CD4-positive, alpha-beta memory T cell (primary cell): ENCODE measurements around the gene RASGRF2. TPM values are rescaled to one million over a fixed set of nuclear protein-coding genes. Genes with fewer than 3 reads are reported as not detected.

Experiments
- CTCF ChIA-PET: fragments of 350-600 bp; sonication (Branson Sonifier 250); formaldehyde crosslinking; loops from one replicate; lab custom pipeline; 2021; ENCODE audit warnings: inconsistent platforms; ENCODE audit not compliant: partially characterized antibody; lab: Charles Lee
- POLR2A ChIA-PET: fragments of 350-600 bp; sonication (Branson Sonifier 250); formaldehyde crosslinking; loops from one replicate; lab custom pipeline; 2021; ENCODE audit not compliant: partially characterized antibody; lab: Charles Lee
- DNase-seq, 5 donors: peaks; one replicate each; pipeline versions ENCODE4 v3.0.0 to v3.0.0-alpha.2; 2020 to 2022; ENCODE audit warnings: mixed read lengths in 1 of 5
- H3K27ac ChIP-seq: one replicate; pipeline ENCODE4 v1.7.0; 2013; ENCODE audit warnings: low read depth, low read length
- H3K27me3 ChIP-seq: 2 replicates; pipeline ENCODE4 v1.7.0; 2013; ENCODE audit warnings: mild to moderate bottlenecking, low read length, moderate library complexity; ENCODE audit not compliant: insufficient read depth
- H3K36me3 ChIP-seq: 2 replicates; pipeline ENCODE4 v1.7.0; 2013; ENCODE audit warnings: mild to moderate bottlenecking, low read length, moderate library complexity; ENCODE audit not compliant: insufficient read depth
- H3K4me1 ChIP-seq: 2 replicates; pipeline ENCODE4 v1.7.0; 2013; ENCODE audit warnings: mild to moderate bottlenecking, low read length, moderate library complexity; ENCODE audit not compliant: insufficient read depth
- H3K4me3 ChIP-seq, 2 donors: one replicate each; pipeline ENCODE4 v1.7.0; 2013; ENCODE audit warnings: low read length in 2 of 2, mild to moderate bottlenecking in 1 of 2
- H3K9me3 ChIP-seq, 2 donors: one replicate each; pipeline ENCODE4 v1.7.0; 2013; ENCODE audit warnings: low read length in 2 of 2, control low read depth in 1 of 2; ENCODE audit not compliant: control insufficient read depth in 1 of 2
- H3K27ac Mint-ChIP-seq, 7 donors: one replicate each; pipeline ENCODE4 v1.8.0; 2020 to 2021; ENCODE audit warnings: mixed read lengths in 7 of 7, mild to moderate bottlenecking in 6 of 7, inconsistent platforms in 3 of 7, moderate library complexity in 3 of 7
- H3K27me3 Mint-ChIP-seq, 2 donors: one replicate each; pipeline ENCODE4 v1.8.0; 2020 to 2021; ENCODE audit warnings: mixed read lengths in 2 of 2
- H3K36me3 Mint-ChIP-seq, 2 donors: one replicate each; pipeline ENCODE4 v1.8.0; 2020 to 2021; ENCODE audit warnings: mixed read lengths in 2 of 2, inconsistent platforms in 1 of 2, mild to moderate bottlenecking in 1 of 2
- H3K4me1 Mint-ChIP-seq, 4 donors: one replicate each; pipeline ENCODE4 v1.8.0; 2020 to 2021; ENCODE audit warnings: mixed read lengths in 4 of 4, mild to moderate bottlenecking in 1 of 4
- H3K4me3 Mint-ChIP-seq, 8 donors: one replicate each; pipeline ENCODE4 v1.8.0; 2020 to 2021; ENCODE audit warnings: mixed read lengths in 8 of 8, mild to moderate bottlenecking in 7 of 8, moderate library complexity in 6 of 8, inconsistent platforms in 3 of 8
- H3K9me3 Mint-ChIP-seq, 8 donors: one replicate each; pipeline ENCODE4 v1.8.0; 2020 to 2021; ENCODE audit warnings: mixed read lengths in 8 of 8, mild to moderate bottlenecking in 5 of 8, inconsistent platforms in 3 of 8, moderate library complexity in 1 of 8
- intact Hi-C: fragments of 100-400 bp; cut with micrococcal nuclease; formaldehyde crosslinking; loops from one replicate; pipeline ENCODE4 v1.15.1; 2023
- polyA plus RNA-seq, 2 donors: library from polyadenylated mRNA; unstranded; fragments of 300-500 nt; fragmentation: Illumina TruSeq; gene quantifications; one replicate each; pipeline ENCODE4 v1.2.3, GENCODE V29; 2021
- total RNA-seq, 2 experiments: library from RNA; stranded (reverse); gene quantifications; one replicate each; pipeline ENCODE4 v1.2.3, GENCODE V29; 2021

RASGRF2 gene
- total and polyA plus RNA-seq, 4 experiments from 2014 or later = 10.0 to 39.3 (median 25.3) TPM

- Mint-ChIP-seq H3K27ac (peak overlapping the region in 6 of 7 donors; percentile 77 to 94 (median 84)), H3K36me3 (peaks cover 0 to 11% of the 10 kb centered on the region in 2 donors), H3K9me3 (no peaks in the 10 kb centered on the region), H3K4me1 (peaks cover 31 to 50% (median 38%) of the 10 kb centered on the region in 4 donors), H3K27me3 (no peaks in the 10 kb centered on the region), H3K4me3 (peak overlapping the region; percentile 88 to 95 (median 90))
- Histone ChIP-seq H3K4me1 (peaks cover 43% of the 10 kb centered on the region), H3K27me3 (no peaks in the 10 kb centered on the region), H3K36me3 (no peaks in the 10 kb centered on the region), H3K9me3 (no peaks in the 10 kb centered on the region), H3K27ac (no peak overlapping the region), H3K4me3 (no peak overlapping the region)
- ChIA-PET CTCF (interaction anchor here (1.1 to 3.2 kb wide), 7 partner anchors 20 to 149 kb away, joined by 3 to 17 read pairs (median 4); no protein-coding TSS in a partner anchor), POLR2A (interaction anchor here (0.6 to 5.1 kb wide), 4 partner anchors 16 to 1319 kb away, joined by 4 to 70 read pairs (median 5); partner anchors contain the start of gene RPS23)
- intact Hi-C loops = no loop called here
- DNase-seq = no peak
Observed at GRCh38 chr5:80959138-80959537, 1.0 kb upstream of the RASGRF2 start.

- Mint-ChIP-seq H3K27ac (peak overlapping the region; percentile 76 to 94 (median 82)), H3K36me3 (peaks cover 0 to 11% of the 10 kb centered on the region in 2 donors), H3K4me3 (peak overlapping the region; percentile 87 to 97 (median 94)), H3K27me3 (no peaks in the 10 kb centered on the region), H3K9me3 (no peaks in the 10 kb centered on the region), H3K4me1 (peaks cover 40 to 64% (median 50%) of the 10 kb centered on the region in 4 donors)
- POLR2A ChIA-PET = interaction anchor here (0.7 to 5.1 kb wide), 13 partner anchors 10 to 204 kb away, joined by 3 to 70 read pairs (median 4); no protein-coding TSS in a partner anchor
- peak; percentile 45 to 59 (median 55) for DNase-seq
- CTCF ChIA-PET = interaction anchor here (0.7 to 3.2 kb wide), 8 partner anchors 13 to 273 kb away, joined by 3 to 17 read pairs (median 4); no protein-coding TSS in a partner anchor
- H3K36me3 ChIP-seq = no peaks in the 10 kb centered on the region
- intact Hi-C loops = loop anchor here (1.0 to 10.0 kb wide), 5 partner anchors 47 to 342 kb away; partner anchors contain the start of genes DHFR, MSH3 and ZCCHC9
- H3K27ac ChIP-seq = peak overlapping the region; percentile 44
- peak overlapping the region; percentile 84 to 85 for H3K4me3 ChIP-seq
- peaks cover 52% of the 10 kb centered on the region for H3K4me1 ChIP-seq
- H3K27me3 ChIP-seq = no peaks in the 10 kb centered on the region
- H3K9me3 ChIP-seq = no peaks in the 10 kb centered on the region
Observed at GRCh38 chr5:80960531-80961375, 590 bp downstream of the RASGRF2 start.

DNA sequence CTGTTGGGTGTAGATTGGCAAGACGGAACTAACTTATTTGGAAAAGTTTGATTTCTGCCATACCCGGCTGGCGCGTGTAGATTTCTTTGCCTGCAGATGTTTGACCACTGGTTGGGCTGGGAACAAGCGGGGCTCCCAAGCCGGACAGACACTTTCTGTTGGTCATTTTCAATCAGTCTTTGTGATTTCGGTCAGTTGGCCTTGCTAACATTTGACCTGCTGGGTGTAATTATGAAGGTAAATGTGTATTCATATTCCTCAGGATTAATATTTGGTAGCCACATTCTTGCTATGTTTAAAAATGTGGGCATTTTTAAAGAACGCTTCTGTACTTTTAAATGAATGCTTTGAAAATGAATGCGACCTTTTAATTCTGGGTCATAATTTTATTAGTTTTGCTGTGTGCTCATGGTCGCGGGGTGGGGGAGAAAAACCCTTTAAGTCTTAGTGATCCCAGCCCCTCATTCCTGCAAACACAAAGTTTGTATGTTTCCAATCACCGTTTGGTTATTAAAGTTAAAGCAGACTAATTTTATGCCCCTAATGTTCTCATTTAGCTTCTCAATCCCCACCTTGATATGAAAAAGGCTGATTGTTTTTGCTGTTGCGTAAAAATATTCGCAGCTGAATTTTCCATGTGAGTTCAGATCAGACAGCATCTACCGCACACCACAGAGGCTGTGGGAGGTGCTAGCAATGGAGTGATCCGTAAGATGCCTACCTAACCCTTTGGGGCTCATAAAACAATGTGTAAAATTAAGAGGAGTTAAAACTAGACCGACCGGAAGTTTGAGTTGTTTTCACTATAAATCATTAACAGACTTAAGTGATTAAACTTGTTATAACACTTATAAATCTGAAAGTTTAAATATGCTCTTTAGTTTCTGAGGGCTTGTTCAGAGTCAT, 1.5 kb downstream of the RASGRF2 start:
- CTCF ChIA-PET = interaction anchor here (0.7 to 3.2 kb wide), 7 partner anchors 13 to 274 kb away, joined by 3 to 17 read pairs (median 4); no protein-coding TSS in a partner anchor
- POLR2A ChIA-PET = interaction anchor here (1.0 to 5.1 kb wide), 9 partner anchors 11 to 146 kb away, joined by 3 to 70 read pairs (median 5); no protein-coding TSS in a partner anchor
- Mint-ChIP-seq H3K4me1 (peaks cover 43 to 68% (median 53%) of the 10 kb centered on the region in 4 donors), H3K27me3 (no peaks in the 10 kb centered on the region), H3K36me3 (peaks cover 0 to 11% of the 10 kb centered on the region in 2 donors), H3K27ac (peak overlapping the region; percentile 77 to 94 (median 85)), H3K4me3 (peak overlapping the region; percentile 87 to 97 (median 94)), H3K9me3 (no peaks in the 10 kb centered on the region)
- Histone ChIP-seq H3K27ac (peak overlapping the region; percentile 44), H3K36me3 (no peaks in the 10 kb centered on the region), H3K27me3 (no peaks in the 10 kb centered on the region), H3K9me3 (no peaks in the 10 kb centered on the region), H3K4me1 (peaks cover 52% of the 10 kb centered on the region), H3K4me3 (peak overlapping the region; percentile 84 to 85)
- DNase-seq = peak; percentile 51 to 77 (median 58)
- intact Hi-C loops = loop anchor here (1.0 to 10.0 kb wide), 4 partner anchors 9 to 341 kb away; partner anchors contain the start of genes DHFR, MSH3 and ZCCHC9

DNA sequence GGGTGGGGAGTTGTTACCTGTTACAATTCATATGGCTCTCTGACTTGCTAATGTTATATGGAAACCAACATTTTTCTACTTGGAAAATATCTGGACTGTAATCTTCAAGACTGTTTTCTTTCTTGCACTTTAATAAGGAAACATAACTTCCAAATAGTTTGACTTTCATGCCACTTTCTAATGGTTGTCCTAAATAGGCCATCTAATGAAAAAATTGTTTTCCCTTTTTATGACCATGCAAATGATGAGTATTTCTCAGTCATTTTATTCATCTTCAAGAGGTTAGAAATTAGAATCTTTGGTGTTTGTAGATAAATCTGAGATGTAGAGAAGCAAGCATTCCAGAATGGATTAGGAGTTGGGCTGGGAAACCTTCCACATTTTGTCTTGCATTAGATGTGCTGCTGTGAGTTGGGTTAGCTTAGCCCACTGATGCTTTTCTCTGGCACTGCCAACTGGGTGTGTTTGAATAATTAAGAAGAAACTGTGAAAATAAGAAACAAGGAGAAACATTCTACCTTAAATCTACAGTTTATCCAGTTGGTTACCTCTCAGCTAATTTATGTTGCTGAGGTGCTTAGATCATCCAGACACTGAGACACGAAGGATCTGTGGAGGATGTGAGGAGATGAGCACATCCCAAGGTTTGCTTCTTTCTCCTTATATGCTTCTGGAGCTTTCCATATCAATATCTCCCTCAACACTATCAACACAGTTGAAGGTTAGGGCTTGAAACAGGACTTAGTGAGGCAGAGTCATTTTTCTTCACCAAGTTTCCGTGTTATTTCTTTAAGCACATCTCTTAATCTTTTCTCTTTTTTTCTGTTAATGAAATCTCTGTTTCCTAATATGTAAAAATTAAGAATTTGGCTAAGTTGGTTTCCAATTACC, 2.7 kb downstream of the RASGRF2 start:
- ChIA-PET POLR2A (interaction anchor here (5.1 kb wide), 1 partner anchor 44 kb away, joined by 70 read pairs; no protein-coding TSS in a partner anchor), CTCF (interaction anchor here (0.7 to 2.3 kb wide), 6 partner anchors 15 to 203 kb away, joined by 3 to 14 read pairs (median 3); no protein-coding TSS in a partner anchor)
- no peaks in the 10 kb centered on the region for H3K27me3 ChIP-seq
- DNase-seq = no peak
- peaks cover 47% of the 10 kb centered on the region for H3K4me1 ChIP-seq
- H3K27me3 Mint-ChIP-seq = no peaks in the 10 kb centered on the region
- no peaks in the 10 kb centered on the region for H3K9me3 Mint-ChIP-seq
- peaks cover 0 to 11% of the 10 kb centered on the region in 2 donors for H3K36me3 Mint-ChIP-seq
- peaks cover 45 to 71% (median 58%) of the 10 kb centered on the region in 4 donors for H3K4me1 Mint-ChIP-seq
- peak overlapping the region; percentile 14 to 79 (median 49) for H3K27ac Mint-ChIP-seq
- no peaks in the 10 kb centered on the region for H3K36me3 ChIP-seq
- H3K27ac ChIP-seq = no peak overlapping the region
- no peaks in the 10 kb centered on the region for H3K9me3 ChIP-seq
- H3K4me3 Mint-ChIP-seq = peak overlapping the region; percentile 49 to 82 (median 74)
- no peak overlapping the region for H3K4me3 ChIP-seq
- intact Hi-C loops = loop anchor here (1.0 to 10.0 kb wide), 3 partner anchors 7 to 339 kb away; partner anchors contain the start of genes DHFR, MSH3 and ZCCHC9

- Histone ChIP-seq H3K9me3 (no peaks in the 10 kb centered on the region), H3K27me3 (no peaks in the 10 kb centered on the region), H3K36me3 (no peaks in the 10 kb centered on the region), H3K4me3 (no peak overlapping the region), H3K4me1 (peaks cover 41% of the 10 kb centered on the region), H3K27ac (no peak overlapping the region)
- ChIA-PET CTCF (interaction anchor here (0.7 to 2.3 kb wide), 6 partner anchors 15 to 202 kb away, joined by 3 to 14 read pairs (median 3); no protein-coding TSS in a partner anchor), POLR2A (interaction anchor here (0.9 to 5.1 kb wide), 2 partner anchors 44 to 145 kb away, joined by 4 to 70 read pairs; no protein-coding TSS in a partner anchor)
- no peak for DNase-seq
- intact Hi-C loops = loop anchor here (5.0 to 10.0 kb wide), 2 partner anchors 309 to 339 kb away; partner anchors contain the start of genes DHFR, MSH3 and ZCCHC9
- Mint-ChIP-seq H3K4me1 (peaks cover 43 to 70% (median 57%) of the 10 kb centered on the region in 4 donors), H3K36me3 (peaks cover 0 to 13% of the 10 kb centered on the region in 2 donors), H3K27ac (peak overlapping the region in 5 of 7 donors; percentile 6 to 79 (median 49)), H3K9me3 (no peaks in the 10 kb centered on the region), H3K27me3 (no peaks in the 10 kb centered on the region), H3K4me3 (peak overlapping the region; percentile 7 to 82 (median 70))
Observed at GRCh38 chr5:80963521-80963895, 3.3 kb downstream of the RASGRF2 start.
